ENCODE measurements around the gene GNG7.
"Not testable (repeated sequence)": the region's sequence is repeated elsewhere in the genome, so short reads cannot be mapped to it uniquely, and the experiment has no call there.

The GNG7 gene

GRCh38 chr19:2587001-2587719 lies 115.3 kb downstream of the GNG7 start:
- Mint-ChIP-seq H3K36me3 (peaks cover 30% of the 10 kb centered on the region), H3K27ac (peak overlapping the region; percentile 62), H3K9me3 (peaks cover 13% of the 10 kb centered on the region), H3K27me3 (no peaks in the 10 kb centered on the region), H3K4me1 (peaks cover 39% of the 10 kb centered on the region), H3K4me3 (no peak overlapping the region)
- no peak for ATAC-seq

GRCh38 chr19:2586196-2586595 lies 116.3 kb downstream of the GNG7 start:
- Mint-ChIP-seq H3K27me3 (no peaks in the 10 kb centered on the region), H3K4me3 (no peak overlapping the region), H3K9me3 (peaks cover 14% of the 10 kb centered on the region), H3K36me3 (peaks cover 31% of the 10 kb centered on the region), H3K27ac (no peak overlapping the region), H3K4me1 (peaks cover 42% of the 10 kb centered on the region)
- no peak for ATAC-seq

GRCh38 chr19:2584002-2584401 lies 118.5 kb downstream of the GNG7 start:
- peaks cover 6% of the 10 kb centered on the region for H3K9me3 Mint-ChIP-seq
- H3K27me3 Mint-ChIP-seq, result no peaks in the 10 kb centered on the region
- H3K4me1 Mint-ChIP-seq, result peaks cover 48% of the 10 kb centered on the region
- no peak overlapping the region for H3K4me3 Mint-ChIP-seq
- H3K36me3 Mint-ChIP-seq, result peaks cover 18% of the 10 kb centered on the region
- no peak for ATAC-seq
- H3K27ac Mint-ChIP-seq, result peak overlapping the region; percentile 80

- Mint-ChIP-seq H3K4me1 (peaks cover 43% of the 10 kb centered on the region), H3K4me3 (no peak overlapping the region), H3K27me3 (no peaks in the 10 kb centered on the region), H3K36me3 (peaks cover 18% of the 10 kb centered on the region), H3K27ac (peak overlapping the region; percentile 80), H3K9me3 (peaks cover 6% of the 10 kb centered on the region)
- ATAC-seq, result no peak
These were observed 119.2 kb downstream of the GNG7 start for GRCh38 chr19:2582984-2583956.

GRCh38 chr19:2580396-2580795 lies 122.1 kb downstream of the GNG7 start:
- not testable (repeated sequence) for H3K9me3 Mint-ChIP-seq, ATAC-seq, H3K27ac Mint-ChIP-seq, H3K4me3 Mint-ChIP-seq, H3K27me3 Mint-ChIP-seq
- Mint-ChIP-seq H3K4me1 (peaks cover 37% of the 10 kb centered on the region), H3K36me3 (peaks cover 18% of the 10 kb centered on the region)

GRCh38 chr19:2579678-2580280 lies 122.7 kb downstream of the GNG7 start:
- H3K27ac Mint-ChIP-seq, result peak overlapping the region; percentile 58
- no peak for ATAC-seq
- H3K36me3 Mint-ChIP-seq, result peaks cover 22% of the 10 kb centered on the region
- H3K27me3 Mint-ChIP-seq, result no peaks in the 10 kb centered on the region
- H3K4me3 Mint-ChIP-seq, result no peak overlapping the region
- peaks cover 9% of the 10 kb centered on the region for H3K9me3 Mint-ChIP-seq
- peaks cover 37% of the 10 kb centered on the region for H3K4me1 Mint-ChIP-seq

- peak overlapping the region; percentile 58 for H3K27ac Mint-ChIP-seq
- peaks cover 7% of the 10 kb centered on the region for H3K9me3 Mint-ChIP-seq
- no peaks in the 10 kb centered on the region for H3K27me3 Mint-ChIP-seq
- peak; percentile 56 for ATAC-seq
- H3K4me1 Mint-ChIP-seq, result peaks cover 38% of the 10 kb centered on the region
- peak overlapping the region; percentile 61 for H3K4me3 Mint-ChIP-seq
- peaks cover 24% of the 10 kb centered on the region for H3K36me3 Mint-ChIP-seq
These were observed 123.4 kb downstream of the GNG7 start for GRCh38 chr19:2578901-2579677.

GRCh38 chr19:2578391-2578890 lies 124.1 kb downstream of the GNG7 start:
- Mint-ChIP-seq H3K27ac (no peak overlapping the region), H3K27me3 (no peaks in the 10 kb centered on the region), H3K4me1 (peaks cover 40% of the 10 kb centered on the region), H3K9me3 (peaks cover 7% of the 10 kb centered on the region), H3K36me3 (peaks cover 21% of the 10 kb centered on the region), H3K4me3 (no peak overlapping the region)
- no peak for ATAC-seq

- Mint-ChIP-seq H3K36me3 (peaks cover 21% of the 10 kb centered on the region), H3K27me3 (no peaks in the 10 kb centered on the region), H3K9me3 (peaks cover 7% of the 10 kb centered on the region), H3K4me1 (peaks cover 40% of the 10 kb centered on the region), H3K27ac (no peak overlapping the region), H3K4me3 (no peak overlapping the region)
- ATAC-seq, result no peak
These were observed 124.7 kb downstream of the GNG7 start for GRCh38 chr19:2577722-2578335.

GRCh38 chr19:2575734-2576481 lies 126.6 kb downstream of the GNG7 start:
- Mint-ChIP-seq H3K4me3 (no peak overlapping the region), H3K27ac (no peak overlapping the region), H3K9me3 (peaks cover 3% of the 10 kb centered on the region), H3K36me3 (peaks cover 15% of the 10 kb centered on the region), H3K27me3 (no peaks in the 10 kb centered on the region), H3K4me1 (peaks cover 36% of the 10 kb centered on the region)
- ATAC-seq, result no peak

GRCh38 chr19:2574971-2575630 lies 127.4 kb downstream of the GNG7 start:
- Mint-ChIP-seq H3K4me1 (peaks cover 35% of the 10 kb centered on the region), H3K27me3 (no peaks in the 10 kb centered on the region), H3K27ac (no peak overlapping the region), H3K36me3 (peaks cover 21% of the 10 kb centered on the region), H3K4me3 (no peak overlapping the region), H3K9me3 (peaks cover 3% of the 10 kb centered on the region)
- no peak for ATAC-seq

- Mint-ChIP-seq H3K4me1 (peaks cover 31% of the 10 kb centered on the region), H3K27me3 (no peaks in the 10 kb centered on the region), H3K36me3 (peaks cover 27% of the 10 kb centered on the region), H3K4me3 (no peak overlapping the region), H3K9me3 (peaks cover 3% of the 10 kb centered on the region), H3K27ac (peak overlapping the region; percentile 58)
- ATAC-seq, result no peak
These were observed 128.0 kb downstream of the GNG7 start for GRCh38 chr19:2574478-2574931.

GRCh38 chr19:2573916-2574315 lies 128.6 kb downstream of the GNG7 start:
- no peak for ATAC-seq
- peak overlapping the region; percentile 58 for H3K27ac Mint-ChIP-seq
- peaks cover 28% of the 10 kb centered on the region for H3K36me3 Mint-ChIP-seq
- H3K4me3 Mint-ChIP-seq, result no peak overlapping the region
- peaks cover 33% of the 10 kb centered on the region for H3K4me1 Mint-ChIP-seq
- H3K27me3 Mint-ChIP-seq, result no peaks in the 10 kb centered on the region
- H3K9me3 Mint-ChIP-seq, result peaks cover 4% of the 10 kb centered on the region

Measured in stimulated activated memory B cell treated with anti-CD40 and anti-IgM and Interleukin-4, amounts not matched to agents 10 μg/mL and 1 μg/mL and 100 μg/mL, for 72 hours (primary cell).